Peyer's patch (tissue), 4 donors: Measurements from ENCODE around the gene PLEKHH3.
A peak's percentile ranks its signal among the peaks of the same experiment; 100 is the strongest.

Experiments
- CTCF ChIP-seq, 6 experiments: fragments of 450-650 bp in 4 of 6; fragments of 200-600 bp in 2 of 6; sonication (generic) in 1 of 6; IDR thresholded peaks; one replicate each; pipeline ENCODE4 v1.5.1; 2017 to 2019; ENCODE audit warnings: antibody characterized with exemption in 6 of 6, mild to moderate bottlenecking in 3 of 6, moderate library complexity in 1 of 6
- POLR2A ChIP-seq, 2 donors: fragments of 450-650 bp; IDR thresholded peaks; one replicate each; pipeline ENCODE4 v1.5.1; 2017; ENCODE audit warnings: antibody characterized with exemption in 2 of 2, mild to moderate bottlenecking in 2 of 2, moderate library complexity in 2 of 2

GRCh38 chr17:42675965-42676423 lies 800 bp downstream of the PLEKHH3 start:
- TF ChIP-seq CTCF (IDR thresholded peaks at IDR 0.05) (no peak), POLR2A (IDR thresholded peaks at IDR 0.05) (peak in 1 of 2 donors; percentile 19)
